CD14-positive monocyte (primary cell): ENCODE measurements around the gene LRRN2. TPM values are rescaled to one million over a fixed set of nuclear protein-coding genes. Genes with fewer than 3 reads are reported as not detected.

Source experiments
- DNase-seq, 3 donors: peaks; one replicate each; pipeline ENCODE4 v3.0.0-alpha.2; 2011 to 2022
- H2AFZ ChIP-seq: 2 replicates; pipeline ENCODE4 v1.6.0; 2012; ENCODE audit warnings: mild to moderate bottlenecking, low read depth, low read length, inconsistent platforms; ENCODE audit not compliant: insufficient read depth, poor library complexity, severe bottlenecking
- H3K27ac ChIP-seq, 2 donors: 1 replicate in 1 of 2; 2 replicates in 1 of 2; pipeline ENCODE4 v1.5.1; 2012 to 2013; ENCODE audit warnings: low read length in 2 of 2, control low read depth in 1 of 2, inconsistent platforms in 1 of 2, low read depth in 1 of 2, mild to moderate bottlenecking in 1 of 2
- H3K27me3 ChIP-seq, 2 donors: one replicate each; pipeline versions ENCODE4 v1.6.0 to v1.6.1; 2011 to 2013; ENCODE audit warnings: low read length in 2 of 2; ENCODE audit not compliant: control insufficient read depth in 2 of 2, insufficient read depth in 2 of 2
- H3K36me3 ChIP-seq, 2 donors: replicated peaks in 1 of 2; 1 replicate in 1 of 2; 2 replicates in 1 of 2; pipeline versions ENCODE4 v1.5.1 to v1.6.1; 2012 to 2013; ENCODE audit warnings: low read length in 2 of 2, control low read depth in 1 of 2, inconsistent platforms in 1 of 2, mild to moderate bottlenecking in 1 of 2; ENCODE audit not compliant: insufficient read depth in 2 of 2, control insufficient read depth in 1 of 2
- H3K4me1 ChIP-seq, 2 donors: 1 replicate in 1 of 2; 2 replicates in 1 of 2; pipeline versions ENCODE4 v1.5.1 to v1.6.1; 2012 to 2013; ENCODE audit warnings: low read length in 2 of 2, control low read depth in 1 of 2, inconsistent platforms in 1 of 2, mild to moderate bottlenecking in 1 of 2, moderate library complexity in 1 of 2; ENCODE audit not compliant: insufficient read depth in 2 of 2, control insufficient read depth in 1 of 2
- H3K4me2 ChIP-seq: replicated peaks from 2 replicates; pipeline ENCODE3; 2012; ENCODE audit warnings: low read length, moderate library complexity, mild to moderate bottlenecking; ENCODE audit not compliant: poor library complexity, severe bottlenecking; ENCODE audit errors: extremely low read depth
- H3K4me3 ChIP-seq, 3 experiments: fragments of 200-600 bp in 1 of 3; sonication (generic) in 1 of 3; replicated peaks in 1 of 3; 1 replicate in 2 of 3; 2 replicates in 1 of 3; pipeline ENCODE4 v1.5.1; 2011 to 2013; ENCODE audit warnings: low read length in 3 of 3, mild to moderate bottlenecking in 3 of 3, control low read depth in 2 of 3, low read depth in 2 of 3, inconsistent platforms in 1 of 3, moderate library complexity in 1 of 3
- H3K79me2 ChIP-seq: 2 replicates; pipeline ENCODE4 v1.6.0; 2012; ENCODE audit warnings: mild to moderate bottlenecking, control low read depth, inconsistent platforms, low read length, moderate library complexity; ENCODE audit not compliant: insufficient read depth
- H3K9ac ChIP-seq: 2 replicates; pipeline ENCODE4 v1.6.0; 2017; ENCODE audit warnings: low read length, mild to moderate bottlenecking; ENCODE audit not compliant: insufficient read depth, poor library complexity, severe bottlenecking
- H3K9me3 ChIP-seq, 2 donors: replicated peaks in 1 of 2; 1 replicate in 1 of 2; 2 replicates in 1 of 2; pipeline versions ENCODE4 v1.5.1 to v1.6.1; 2012 to 2013; ENCODE audit warnings: low read length in 2 of 2, control low read depth in 1 of 2; ENCODE audit not compliant: control insufficient read depth in 1 of 2, insufficient read depth in 1 of 2
- H4K20me1 ChIP-seq: 2 replicates; pipeline ENCODE4 v1.6.0; 2012; ENCODE audit warnings: mild to moderate bottlenecking, low read length, control low read depth, moderate library complexity; ENCODE audit not compliant: insufficient read depth
- H3K27ac Mint-ChIP-seq, 7 donors: one replicate each; pipeline ENCODE4 v1.8.0; 2020; ENCODE audit warnings: mild to moderate bottlenecking in 7 of 7, mixed read lengths in 7 of 7, moderate library complexity in 6 of 7, inconsistent platforms in 2 of 7
- H3K27me3 Mint-ChIP-seq, 3 donors: one replicate each; pipeline ENCODE4 v1.8.0; 2021 to 2022; ENCODE audit warnings: low read depth in 3 of 3, mild to moderate bottlenecking in 3 of 3, mixed read lengths in 3 of 3, moderate library complexity in 3 of 3, inconsistent platforms in 1 of 3
- H3K36me3 Mint-ChIP-seq, 2 donors: one replicate each; pipeline ENCODE4 v1.8.0; 2020; ENCODE audit warnings: mixed read lengths in 2 of 2, inconsistent platforms in 1 of 2, mild to moderate bottlenecking in 1 of 2
- H3K4me1 Mint-ChIP-seq: one replicate; pipeline ENCODE4 v1.8.0; 2020; ENCODE audit warnings: mild to moderate bottlenecking, mixed read lengths
- H3K4me3 Mint-ChIP-seq, 2 donors: one replicate each; pipeline ENCODE4 v1.8.0; 2020; ENCODE audit warnings: mild to moderate bottlenecking in 2 of 2, mixed read lengths in 2 of 2, moderate library complexity in 1 of 2
- H3K9me3 Mint-ChIP-seq, 7 donors: one replicate each; pipeline ENCODE4 v1.8.0; 2020 to 2022; ENCODE audit warnings: mixed read lengths in 7 of 7, mild to moderate bottlenecking in 6 of 7, moderate library complexity in 6 of 7, inconsistent platforms in 2 of 7
- WGBS: methylation state at CpG from one replicate; pipeline ENCODE4 v1.1.5; 2013; ENCODE audit warnings: missing lambda C conversion rate; ENCODE audit not compliant: insufficient coverage; 5-methylcytosine and 5-hydroxymethylcytosine counted together
- intact Hi-C, 2 donors: fragments of 100-400 bp; cut with micrococcal nuclease; formaldehyde crosslinking; loops; one replicate each; pipeline versions ENCODE4 v1.15.0 to v1.15.1; 2023
- polyA plus RNA-seq, 3 donors: library from polyadenylated mRNA; depleted of rRNA in 1 of 3; unstranded in 2 of 3; stranded (reverse) in 1 of 3; fragments of 300-500 nt in 2 of 3; fragments of >200 nt in 1 of 3; fragmentation: Illumina TruSeq in 2 of 3; gene quantifications; 1 replicate in 2 of 3; 2 replicates in 1 of 3; pipeline ENCODE4 v1.2.3, GENCODE V29; 2012 to 2021
- TF ChIP-seq, protein P1 (sequence below): fragments of 200-600 bp; IDR thresholded peaks from one replicate; pipeline ENCODE4 v1.8.0; 2022; ENCODE audit warnings: antibody characterized with exemption, mild to moderate bottlenecking

LRRN2 gene
- polyA plus RNA-seq, 3 donors, result not detected

- no peak overlapping the region for H3K27ac ChIP-seq
- Mint-ChIP-seq H3K4me1 (no peaks in the 10 kb centered on the region), H3K36me3 (no peaks in the 10 kb centered on the region), H3K4me3 (no peak overlapping the region), H3K27ac (no peak overlapping the region), H3K9me3 (peaks cover 6 to 24% (median 16%) of the 10 kb centered on the region in 7 donors), H3K27me3 (peaks cover 5 to 11% (median 6%) of the 10 kb centered on the region in 3 donors)
- no peaks in the 10 kb centered on the region for H3K4me1 ChIP-seq
- peaks cover 3 to 17% of the 10 kb centered on the region in 2 donors for H3K9me3 ChIP-seq
- no peaks in the 10 kb centered on the region for H4K20me1 ChIP-seq
- no peak overlapping the region for H3K9ac ChIP-seq
- peaks cover 0 to 4% of the 10 kb centered on the region in 2 donors for H3K27me3 ChIP-seq
- no peaks in the 10 kb centered on the region for H3K79me2 ChIP-seq
- TF ChIP-seq, protein P1, sequence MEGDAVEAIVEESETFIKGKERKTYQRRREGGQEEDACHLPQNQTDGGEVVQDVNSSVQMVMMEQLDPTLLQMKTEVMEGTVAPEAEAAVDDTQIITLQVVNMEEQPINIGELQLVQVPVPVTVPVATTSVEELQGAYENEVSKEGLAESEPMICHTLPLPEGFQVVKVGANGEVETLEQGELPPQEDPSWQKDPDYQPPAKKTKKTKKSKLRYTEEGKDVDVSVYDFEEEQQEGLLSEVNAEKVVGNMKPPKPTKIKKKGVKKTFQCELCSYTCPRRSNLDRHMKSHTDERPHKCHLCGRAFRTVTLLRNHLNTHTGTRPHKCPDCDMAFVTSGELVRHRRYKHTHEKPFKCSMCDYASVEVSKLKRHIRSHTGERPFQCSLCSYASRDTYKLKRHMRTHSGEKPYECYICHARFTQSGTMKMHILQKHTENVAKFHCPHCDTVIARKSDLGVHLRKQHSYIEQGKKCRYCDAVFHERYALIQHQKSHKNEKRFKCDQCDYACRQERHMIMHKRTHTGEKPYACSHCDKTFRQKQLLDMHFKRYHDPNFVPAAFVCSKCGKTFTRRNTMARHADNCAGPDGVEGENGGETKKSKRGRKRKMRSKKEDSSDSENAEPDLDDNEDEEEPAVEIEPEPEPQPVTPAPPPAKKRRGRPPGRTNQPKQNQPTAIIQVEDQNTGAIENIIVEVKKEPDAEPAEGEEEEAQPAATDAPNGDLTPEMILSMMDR, result no peak
- intact Hi-C loops, result no loop called here
- no peak for DNase-seq
- H2AFZ ChIP-seq, result no peak overlapping the region
- 49% methylated on average over 4 of the region's 7 CpGs for WGBS
- no peak overlapping the region for H3K4me3 ChIP-seq
- no peak overlapping the region for H3K4me2 ChIP-seq
- H3K36me3 ChIP-seq, result no peaks in the 10 kb centered on the region
These were observed 59.2 kb downstream of the LRRN2 start for GRCh38 chr1:204626381-204626780.

DNA sequence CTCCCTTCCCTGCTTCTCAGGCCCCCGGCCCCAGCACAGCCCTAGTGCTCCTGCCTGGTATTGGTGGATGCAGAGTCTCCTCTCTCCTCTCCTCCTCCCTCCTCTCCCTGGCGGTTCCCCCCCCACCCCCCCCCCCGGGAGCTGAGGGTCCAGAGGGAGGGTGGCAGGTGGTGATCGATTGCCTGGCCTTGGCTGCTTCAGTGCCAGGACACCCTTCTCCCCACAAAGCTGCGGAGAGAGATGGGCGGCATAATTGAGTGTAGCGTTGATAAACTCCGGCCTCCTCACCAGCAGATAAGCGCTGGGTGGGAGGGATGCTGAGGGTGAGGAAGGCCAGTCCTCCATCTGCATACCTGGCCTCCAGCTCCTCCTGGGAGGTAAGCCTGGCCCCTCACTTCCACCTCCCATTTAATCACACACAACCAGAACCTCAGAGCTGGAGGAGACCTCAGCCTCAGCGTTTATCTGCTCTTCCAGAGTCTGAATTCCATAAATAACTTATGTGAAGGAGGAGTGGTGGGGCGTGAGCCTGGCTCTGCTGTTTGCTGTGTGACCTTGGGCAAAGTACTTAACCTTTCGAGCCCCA is 60.8 kb downstream of the LRRN2 start:
- no peak for DNase-seq
- H3K9me3 Mint-ChIP-seq, result peaks cover 6 to 16% (median 14%) of the 10 kb centered on the region in 7 donors
- peaks cover 1 to 11% (median 2%) of the 10 kb centered on the region in 3 donors for H3K27me3 Mint-ChIP-seq
- no peak overlapping the region for H3K27ac ChIP-seq
- no peaks in the 10 kb centered on the region for H3K79me2 ChIP-seq
- H3K27ac Mint-ChIP-seq, result no peak overlapping the region
- no peak overlapping the region for H2AFZ ChIP-seq
- no peaks in the 10 kb centered on the region for H4K20me1 ChIP-seq
- no peaks in the 10 kb centered on the region for H3K36me3 Mint-ChIP-seq
- 76% methylated on average over 2 of the region's 12 CpGs for WGBS
- TF ChIP-seq, protein P1, result no peak
- peaks cover 3 to 14% of the 10 kb centered on the region in 2 donors for H3K9me3 ChIP-seq
- no peaks in the 10 kb centered on the region for H3K27me3 ChIP-seq
- no peak overlapping the region for H3K4me3 ChIP-seq
- H3K4me1 Mint-ChIP-seq, result no peaks in the 10 kb centered on the region
- H3K4me2 ChIP-seq, result no peak overlapping the region
- intact Hi-C loops, result no loop called here
- no peak overlapping the region for H3K4me3 Mint-ChIP-seq
- H3K4me1 ChIP-seq, result no peaks in the 10 kb centered on the region
- H3K9ac ChIP-seq, result no peak overlapping the region
- H3K36me3 ChIP-seq, result no peaks in the 10 kb centered on the region
